HCT116 (cell line): ENCODE data around the gene FAM90A1. TPM values are rescaled to one million over a fixed set of nuclear protein-coding genes. Genes with fewer than 3 reads are reported as not detected.
A peak's percentile ranks its signal among the peaks of the same experiment; 100 is the strongest.
"Not testable (repeated sequence)": the region's sequence is repeated elsewhere in the genome, so short reads cannot be mapped to it uniquely, and the experiment has no call there.

Experiments used
- ATAC-seq: fragments of 200-7000 bp; cut with Tn5 transposase; 2 replicates; pipeline ENCODE4 v1.9.1; 2020; ENCODE audit warnings: mild to moderate bottlenecking, moderate library complexity
- BruUV-seq: library from RNA; stranded (reverse); fragments of 400-500 nt; replicated peaks from 2 replicates; lab custom pipeline; 2021; lab: Mats Ljungman, UMichigan
- CTCF ChIA-PET: fragments of 300-600 bp; sonication (Branson Sonifier 250); formaldehyde crosslinking; loops from one replicate; lab custom pipeline; 2021; ENCODE audit warnings: antibody characterized with exemption; lab: Charles Lee
- POLR2A ChIA-PET: fragments of 300-600, 350-600 bp; sonication (Branson Sonifier 250); formaldehyde crosslinking; loops from one replicate; lab custom pipeline; 2021; ENCODE audit warnings: antibody characterized with exemption; lab: Charles Lee
- RAD21 ChIA-PET, 2 experiments: fragments of 300-600 bp; sonication (Branson Sonifier 250); formaldehyde crosslinking; loops; one replicate each; lab custom pipeline; 2023; ENCODE audit warnings: low total read pairs in 2 of 2; ENCODE audit not compliant: uncharacterized antibody in 2 of 2, unreplicated experiment in 2 of 2, low non-redundant PET in 1 of 2; lab: Charles Lee
- DNase-seq: peaks from one replicate; pipeline ENCODE4 v3.0.0-alpha.2; 2010; ENCODE audit warnings: low read depth, low spot score
- H2AFZ ChIP-seq: fragments of 200-600 bp; shearing (Covaris generic), sonication (generic); 2 replicates; pipeline ENCODE4 v1.6.1; 2017; ENCODE audit warnings: low read depth, mixed run types, mixed read lengths, antibody characterized with exemption, low read length; ENCODE audit not compliant: poor library complexity, severe bottlenecking
- H3K27ac ChIP-seq: 2 replicates; pipeline ENCODE4 v1.5.1; 2012; ENCODE audit warnings: low read depth, low read length
- H3K27me3 ChIP-seq: fragments of 200-600 bp; sonication (generic); 2 replicates; pipeline ENCODE4 v1.6.1; 2016; ENCODE audit warnings: mixed run types, low read length, mixed read lengths; ENCODE audit not compliant: insufficient read depth
- H3K36me3 ChIP-seq, 2 experiments: fragments of 200-500 bp in 1 of 2; fragments of 200-600 bp in 1 of 2; sonication (Bioruptor generic) in 1 of 2; sonication (generic) in 1 of 2; 2 replicates each; pipeline versions ENCODE4 v1.5.1 to v1.6.1; 2014 to 2016; ENCODE audit warnings: low read length in 2 of 2, inconsistent platforms in 1 of 2, mixed read lengths in 1 of 2, mixed run types in 1 of 2; ENCODE audit not compliant: insufficient read depth in 2 of 2, control insufficient read depth in 1 of 2
- H3K4me1 ChIP-seq, 2 experiments: fragments of 200-600 bp in 1 of 2; sonication (generic) in 1 of 2; 2 replicates each; pipeline versions ENCODE4 v1.5.1 to v1.6.1; 2012 to 2017; ENCODE audit warnings: low read length in 2 of 2, inconsistent platforms in 1 of 2, mild to moderate bottlenecking in 1 of 2, mixed read lengths in 1 of 2, mixed run types in 1 of 2, moderate library complexity in 1 of 2; ENCODE audit not compliant: insufficient read depth in 2 of 2, control insufficient read depth in 1 of 2
- H3K4me2 ChIP-seq: fragments of 200-600 bp; sonication (generic); 2 replicates; pipeline ENCODE4 v1.6.1; 2017; ENCODE audit warnings: mixed run types, low read length, mixed read lengths
- H3K4me3 ChIP-seq, 2 experiments: fragments of 200-600 bp in 1 of 2; sonication (generic) in 1 of 2; replicated peaks in 1 of 2; 2 replicates each; pipeline ENCODE4 v1.5.1; 2011 to 2016; ENCODE audit warnings: low read length in 2 of 2, control low read depth in 1 of 2, low read depth in 1 of 2, mild to moderate bottlenecking in 1 of 2, mixed read lengths in 1 of 2, mixed run types in 1 of 2
- H3K79me2 ChIP-seq: fragments of 200-600 bp; sonication (generic); 2 replicates; pipeline ENCODE4 v1.6.1; 2017; ENCODE audit warnings: mild to moderate bottlenecking, mixed run types, low read length, moderate library complexity, mixed read lengths; ENCODE audit not compliant: insufficient read depth
- H3K9ac ChIP-seq: fragments of 200-600 bp; sonication (generic); 2 replicates; pipeline ENCODE4 v1.6.1; 2016; ENCODE audit warnings: low read length, mixed read lengths
- H3K9me2 ChIP-seq: fragments of 200-600 bp; sonication (generic), shearing (Covaris generic); 2 replicates; pipeline ENCODE4 v1.6.1; 2017; ENCODE audit warnings: mixed run types, mild to moderate bottlenecking, moderate library complexity; ENCODE audit not compliant: insufficient read depth
- H3K9me3 ChIP-seq, 2 experiments: fragments of 200-500 bp in 1 of 2; fragments of 200-600 bp in 1 of 2; sonication (Bioruptor generic) in 1 of 2; sonication (generic) in 1 of 2; 2 replicates each; pipeline ENCODE4 v1.6.1; 2014 to 2017; ENCODE audit warnings: low read length in 2 of 2, mixed read lengths in 2 of 2, inconsistent platforms in 1 of 2, low read depth in 1 of 2, mild to moderate bottlenecking in 1 of 2, mixed run types in 1 of 2, moderate library complexity in 1 of 2; ENCODE audit not compliant: control insufficient read depth in 1 of 2, insufficient read depth in 1 of 2
- H4K20me1 ChIP-seq: fragments of 200-600 bp; sonication (generic), shearing (Covaris generic); 2 replicates; pipeline ENCODE4 v1.6.1; 2017; ENCODE audit warnings: mixed run types, mild to moderate bottlenecking, moderate library complexity; ENCODE audit not compliant: insufficient read depth
- intact Hi-C: fragments of 100-400 bp; cut with micrococcal nuclease; formaldehyde crosslinking; loops from 2 replicates; pipeline ENCODE4 v1.10.0; 2022
- total RNA-seq: library from RNA; stranded (reverse); gene quantifications from one replicate; pipeline ENCODE4 v1.2.1, GENCODE V29; 2021; ENCODE audit not compliant: unreplicated experiment

The FAM90A1 gene
- total RNA-seq, 1 experiment from 2014 or later, result 0.64 TPM

DNA sequence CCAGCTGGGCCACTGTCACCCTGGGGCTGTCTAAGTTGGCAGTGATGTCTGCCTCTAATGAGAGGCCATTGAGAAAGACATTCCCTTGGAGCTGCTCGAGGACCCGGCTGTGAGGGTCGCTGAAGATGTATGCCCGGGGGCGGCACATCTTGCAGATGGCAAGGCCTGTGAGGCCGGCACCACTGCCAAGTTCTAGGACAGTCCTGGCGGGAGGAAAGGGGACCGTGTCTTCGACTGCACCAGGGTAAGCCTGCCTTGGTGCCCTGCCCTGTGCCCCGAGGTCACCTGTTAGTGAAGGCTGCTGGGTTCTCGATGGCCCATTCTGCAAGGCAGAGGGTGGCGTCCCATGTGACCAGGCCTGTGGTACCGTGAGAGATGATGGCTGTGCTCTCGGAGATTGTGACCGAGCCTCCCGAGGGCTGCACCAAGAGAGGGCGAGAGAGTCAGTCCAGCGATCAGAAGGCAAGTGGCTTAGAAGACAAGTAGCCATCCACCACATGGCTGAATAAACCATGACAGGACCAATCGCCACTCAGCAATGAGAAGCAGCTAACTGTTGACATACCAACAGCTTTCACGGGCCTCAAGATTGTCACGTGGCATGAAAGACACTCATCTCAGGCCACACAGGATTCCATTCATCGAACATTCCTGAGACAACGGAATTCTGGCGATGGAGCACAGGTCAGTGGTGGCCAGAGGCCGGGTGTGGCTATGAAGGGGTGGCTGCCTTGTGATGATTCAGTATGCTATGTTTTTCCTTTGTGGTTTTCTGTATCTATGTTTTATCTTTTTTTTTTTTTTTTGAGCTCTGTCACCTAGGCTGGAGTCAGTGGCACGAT is 8.1 kb upstream of the FAM90A1 start:
- Histone ChIP-seq H3K4me1 (peaks cover 0 to 27% of the 10 kb centered on the region in 2 experiments; a peak in 2 of 4 replicates), H3K4me2 (peak overlapping the region; percentile 21)
- H3K9ac ChIP-seq, H3K9me3 ChIP-seq, H2AFZ ChIP-seq, H3K27me3 ChIP-seq, intact Hi-C loops, DNase-seq, H3K9me2 ChIP-seq, H3K27ac ChIP-seq, H3K4me3 ChIP-seq, H3K79me2 ChIP-seq, ATAC-seq, POLR2A ChIA-PET, BruUV-seq, H4K20me1 ChIP-seq, H3K36me3 ChIP-seq, RAD21 ChIA-PET: not testable (repeated sequence)
- CTCF ChIA-PET, result interaction anchor here (0.8 kb wide), 1 partner anchor 126 kb away, joined by 3 read pairs; no protein-coding TSS in a partner anchor

DNA sequence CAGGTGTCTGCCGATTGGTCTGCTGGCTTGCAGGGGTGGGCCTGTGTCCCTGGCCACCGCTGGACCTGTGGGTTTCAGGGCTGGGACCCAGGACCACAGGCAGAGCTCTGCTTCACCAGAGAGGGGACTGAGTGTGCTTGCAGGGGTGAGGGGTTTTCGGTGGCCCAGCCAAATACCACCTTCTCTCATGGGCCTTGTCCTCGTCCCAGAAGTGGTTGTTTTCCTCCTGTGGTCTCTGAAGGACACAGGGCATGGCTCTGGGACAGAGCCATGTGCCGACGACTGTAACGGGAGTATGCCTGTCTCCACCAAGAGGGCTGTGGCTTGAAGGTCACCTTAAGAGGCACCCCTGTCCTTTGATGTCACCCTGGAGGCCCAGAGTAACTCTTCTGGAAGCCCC is 7.3 kb upstream of the FAM90A1 start:
- H3K27me3 ChIP-seq, H3K4me2 ChIP-seq, H4K20me1 ChIP-seq, CTCF ChIA-PET, H3K9me2 ChIP-seq, POLR2A ChIA-PET, H3K27ac ChIP-seq, RAD21 ChIA-PET, BruUV-seq, intact Hi-C loops, H3K4me3 ChIP-seq, H3K79me2 ChIP-seq, H3K9me3 ChIP-seq, H3K36me3 ChIP-seq, H2AFZ ChIP-seq, ATAC-seq, H3K9ac ChIP-seq, DNase-seq: not testable (repeated sequence)
- H3K4me1 ChIP-seq, result peaks cover 0 to 25% of the 10 kb centered on the region in 2 experiments; a peak in 2 of 4 replicates

DNA sequence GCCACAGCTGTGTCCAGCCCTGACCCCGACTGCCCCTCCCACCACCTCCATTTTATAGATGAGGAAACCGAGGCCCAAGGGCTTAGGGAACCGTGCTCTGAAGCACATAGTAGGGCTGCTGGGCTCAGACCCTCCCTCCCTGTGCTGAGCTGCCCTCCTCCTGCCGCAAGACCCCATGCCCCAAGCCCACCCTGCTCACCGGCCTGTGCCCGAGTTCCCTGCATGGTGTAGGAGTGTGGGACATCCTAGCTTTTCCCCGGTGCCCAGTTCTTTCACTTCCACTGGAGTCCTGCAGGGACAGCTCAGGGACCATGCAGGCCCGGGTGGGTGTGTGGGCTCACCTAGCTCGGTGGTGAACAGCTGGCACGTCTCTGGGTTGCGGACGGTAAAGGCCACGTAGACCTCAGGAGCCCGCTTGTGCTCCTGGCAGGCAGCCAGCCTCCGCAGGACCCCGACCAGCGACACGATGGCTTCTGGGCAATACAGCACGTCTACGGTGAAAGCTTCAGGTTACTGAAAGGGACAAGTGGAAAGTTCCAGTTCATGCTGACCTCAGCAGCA is 6.6 kb upstream of the FAM90A1 start:
- H2AFZ ChIP-seq, ATAC-seq, intact Hi-C loops, H4K20me1 ChIP-seq, H3K79me2 ChIP-seq, H3K9me3 ChIP-seq, POLR2A ChIA-PET, CTCF ChIA-PET, H3K9me2 ChIP-seq, H3K9ac ChIP-seq, H3K4me2 ChIP-seq, H3K4me3 ChIP-seq, DNase-seq, H3K36me3 ChIP-seq, RAD21 ChIA-PET, H3K27me3 ChIP-seq, H3K27ac ChIP-seq, BruUV-seq: not testable (repeated sequence)
- peaks cover 0 to 25% of the 10 kb centered on the region in 2 experiments; a peak in 2 of 4 replicates for H3K4me1 ChIP-seq

DNA sequence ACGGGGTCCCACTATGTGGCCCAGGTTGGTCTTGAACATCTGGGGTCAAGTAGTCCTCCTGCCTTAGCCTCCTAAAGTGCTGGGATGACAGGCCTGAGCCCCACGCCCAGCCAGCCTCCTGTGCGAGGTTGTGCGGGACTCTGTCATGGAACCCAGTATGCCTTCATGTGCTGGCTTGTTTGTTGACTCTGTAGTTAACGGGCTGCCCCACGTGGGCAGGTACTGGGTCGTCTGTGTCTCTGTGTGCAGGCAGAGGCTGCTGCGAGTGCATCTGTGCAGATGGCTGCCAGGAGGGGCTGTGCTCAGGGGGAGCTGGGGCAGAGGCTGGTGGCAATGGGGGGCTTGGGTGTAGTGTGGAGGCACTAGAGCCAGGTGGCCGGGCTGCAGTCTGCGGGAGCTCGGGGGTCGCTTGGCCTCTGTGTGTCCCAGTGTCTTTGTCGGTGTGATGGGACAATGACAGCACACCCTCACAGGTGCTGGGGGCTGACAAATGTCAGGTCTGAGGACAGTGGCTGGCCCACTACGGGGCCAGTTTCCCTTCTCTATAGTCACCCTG is 6.0 kb upstream of the FAM90A1 start:
- ATAC-seq, POLR2A ChIA-PET, H2AFZ ChIP-seq, RAD21 ChIA-PET, CTCF ChIA-PET, DNase-seq, intact Hi-C loops, H3K9me3 ChIP-seq, H3K36me3 ChIP-seq, H3K4me2 ChIP-seq, H3K9ac ChIP-seq, H3K27ac ChIP-seq, H4K20me1 ChIP-seq, H3K79me2 ChIP-seq, H3K27me3 ChIP-seq, H3K4me3 ChIP-seq, H3K9me2 ChIP-seq, BruUV-seq: not testable (repeated sequence)
- H3K4me1 ChIP-seq, result peaks cover 0 to 25% of the 10 kb centered on the region in 2 experiments; a peak in 2 of 4 replicates
